MG63 (cell line): Measurements from ENCODE around the gene ZNF74. TPM values are rescaled to one million over a fixed set of nuclear protein-coding genes. Genes with fewer than 3 reads are reported as not detected.
"Not testable (repeated sequence)": the region's sequence is repeated elsewhere in the genome, so short reads cannot be mapped to it uniquely, and the experiment has no call there.

ENCODE experiments used
- DNase-seq: peaks from one replicate; pipeline ENCODE4 v3.0.0-alpha.2; 2020
- H3K27me3 ChIP-seq: fragments of 250-450 bp; sonication (Bioruptor Pico); 2 replicates; pipeline ENCODE4 v1.5.1; 2020; ENCODE audit warnings: mild to moderate bottlenecking, moderate library complexity
- H3K36me3 ChIP-seq: fragments of 250-450 bp; sonication (Bioruptor Pico); 2 replicates; pipeline ENCODE4 v1.5.1; 2020; ENCODE audit warnings: mild to moderate bottlenecking, moderate library complexity
- H3K4me3 ChIP-seq: fragments of 250-450 bp; sonication (Bioruptor Pico); 2 replicates; pipeline ENCODE4 v1.5.1; 2020; ENCODE audit warnings: mild to moderate bottlenecking, moderate library complexity
- H3K9me3 ChIP-seq: fragments of 250-450 bp; sonication (Bioruptor Pico); 2 replicates; pipeline ENCODE4 v1.5.1; 2020; ENCODE audit warnings: mild to moderate bottlenecking, moderate library complexity
- total RNA-seq: library from RNA; depleted of rRNA; stranded (reverse); fragments of >200 nt; shearing (Covaris generic); gene quantifications from 2 replicates; pipeline ENCODE4 v1.2.3, GENCODE V29; 2014; ENCODE audit warnings: low replicate concordance

ZNF74 gene
- total RNA-seq, 1 experiment from 2014 or later, result 7.0 TPM

DNA sequence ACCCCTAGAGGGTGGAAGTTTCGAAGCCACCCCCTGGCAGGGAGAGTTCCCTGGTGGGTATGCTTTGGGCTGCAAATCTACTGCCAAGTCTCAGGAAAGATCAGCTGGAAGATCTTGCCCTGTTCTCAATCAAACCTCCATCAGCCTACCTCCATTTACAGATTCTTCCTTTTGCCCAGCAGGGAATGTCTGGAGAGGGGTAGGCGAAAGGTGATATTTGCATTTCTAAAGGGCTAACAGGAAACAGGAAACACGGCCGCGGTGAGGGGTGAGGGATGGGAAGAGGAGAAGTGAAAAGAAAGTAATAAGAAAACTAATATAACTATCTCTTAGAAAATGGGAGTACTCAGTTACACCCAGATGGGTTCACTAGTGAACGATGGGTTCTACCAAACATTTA is 22.3 kb upstream of the ZNF74 start:
- not testable (repeated sequence) for H3K27me3 ChIP-seq, H3K4me3 ChIP-seq, H3K36me3 ChIP-seq, H3K9me3 ChIP-seq, DNase-seq

DNA sequence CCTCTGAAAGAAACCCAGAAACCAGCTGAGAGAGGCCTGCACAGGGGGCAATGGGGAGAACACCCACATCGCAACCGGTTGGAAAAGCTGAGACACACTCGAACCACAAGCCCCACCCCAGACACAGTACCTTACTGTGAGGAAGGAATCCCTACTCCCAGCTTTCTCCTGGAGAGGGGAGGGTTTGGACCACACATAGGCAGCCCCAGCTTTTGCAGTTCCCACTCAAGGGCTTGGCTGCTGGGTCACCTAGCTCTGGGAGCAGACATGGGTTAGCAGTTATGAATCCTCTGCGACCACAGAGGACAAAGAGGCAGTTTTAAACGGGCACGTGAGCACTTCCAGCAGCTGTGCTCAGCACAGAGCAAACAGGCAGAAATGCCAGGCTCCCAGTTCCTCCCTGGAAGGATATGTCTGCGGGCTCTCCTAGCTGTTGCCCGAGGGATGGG is 21.5 kb upstream of the ZNF74 start:
- H3K4me3 ChIP-seq, DNase-seq, H3K27me3 ChIP-seq, H3K36me3 ChIP-seq, H3K9me3 ChIP-seq: not testable (repeated sequence)

DNA sequence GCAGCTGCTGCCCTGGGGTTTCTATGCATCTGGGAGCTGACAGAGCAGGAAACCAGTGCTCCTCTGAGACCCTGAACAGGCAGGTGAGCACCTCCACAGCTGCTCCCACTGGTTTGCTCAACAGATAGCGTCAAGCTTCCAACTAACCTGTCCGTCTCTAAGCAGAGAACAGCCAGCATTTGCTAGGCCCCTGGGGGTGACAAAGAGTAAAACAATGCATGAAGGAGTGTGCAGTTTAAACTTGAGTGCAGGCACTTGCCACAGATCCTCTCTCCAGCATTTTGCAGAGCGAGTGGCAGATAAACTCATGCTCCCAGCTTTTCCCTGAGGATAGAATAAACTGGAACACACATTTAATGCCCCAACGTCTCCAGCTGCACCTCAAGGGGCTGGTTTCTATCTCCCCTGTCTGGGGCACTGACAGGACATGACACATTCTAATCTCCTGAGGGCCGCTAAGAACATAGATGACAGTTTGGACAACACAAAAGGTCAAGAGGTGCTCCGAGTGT is 20.7 kb upstream of the ZNF74 start:
- not testable (repeated sequence) for H3K9me3 ChIP-seq, DNase-seq, H3K27me3 ChIP-seq, H3K4me3 ChIP-seq, H3K36me3 ChIP-seq

DNA sequence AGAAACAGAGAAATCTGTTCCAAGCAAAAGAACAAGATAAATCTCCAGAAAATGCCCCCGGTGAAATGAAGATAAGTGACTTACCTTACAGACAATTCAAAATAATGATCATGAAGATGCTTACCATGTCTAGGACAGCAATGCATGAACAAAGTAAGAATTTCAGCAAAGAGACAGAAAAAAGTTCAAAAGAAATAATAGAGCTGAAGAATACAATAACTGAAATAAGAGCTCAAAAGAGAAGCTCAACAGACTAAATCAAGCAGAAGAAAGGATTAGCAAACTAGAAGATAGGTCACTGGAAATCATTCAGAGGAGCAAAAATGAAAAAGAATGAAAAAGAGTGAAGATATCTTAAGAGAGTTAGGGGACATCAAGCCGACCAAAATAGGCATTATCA is 19.8 kb upstream of the ZNF74 start:
- H3K4me3 ChIP-seq, H3K27me3 ChIP-seq, H3K9me3 ChIP-seq, DNase-seq, H3K36me3 ChIP-seq: not testable (repeated sequence)

DNA sequence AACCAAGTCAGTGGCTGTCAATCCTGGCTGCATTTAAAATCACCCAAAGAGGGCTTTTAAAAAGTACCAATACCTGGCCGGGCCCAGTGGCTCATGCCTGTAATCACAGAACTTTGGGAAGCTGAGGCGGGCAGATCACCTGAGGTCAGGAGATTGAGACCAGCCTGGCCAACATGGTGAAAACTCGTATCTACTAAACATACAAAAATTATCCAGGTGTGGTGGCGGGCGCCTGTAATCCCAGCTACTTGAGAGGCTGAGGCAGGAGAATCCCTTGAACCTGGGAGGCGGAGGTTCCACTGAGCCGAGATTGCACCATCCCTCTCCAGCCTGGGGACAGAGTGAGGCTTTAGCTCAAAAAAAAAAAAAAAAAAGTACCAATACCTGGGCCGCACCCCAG is 17.7 kb upstream of the ZNF74 start:
- H3K36me3 ChIP-seq, H3K9me3 ChIP-seq, H3K27me3 ChIP-seq, H3K4me3 ChIP-seq, DNase-seq: not testable (repeated sequence)

DNA sequence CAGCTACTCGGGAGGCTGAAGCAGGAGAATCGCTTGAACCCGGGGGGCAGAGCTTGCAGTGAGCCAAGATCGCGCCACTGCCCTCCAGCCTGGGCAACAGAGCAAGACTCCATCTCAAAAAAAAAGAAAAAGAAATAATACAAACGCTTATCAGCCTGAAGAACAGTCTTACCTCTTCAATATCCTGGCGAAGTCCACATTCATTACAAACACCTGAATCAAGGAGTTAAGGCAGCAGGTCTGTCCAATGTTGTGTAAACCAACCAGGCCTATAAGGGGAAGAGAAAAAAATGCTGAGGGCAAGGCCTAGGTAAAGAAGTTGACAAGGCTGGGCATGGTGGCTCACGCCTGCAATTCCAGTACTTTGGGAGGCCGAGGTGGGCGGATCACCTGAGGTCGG is 17.0 kb upstream of the ZNF74 start:
- DNase-seq, H3K36me3 ChIP-seq, H3K27me3 ChIP-seq, H3K4me3 ChIP-seq, H3K9me3 ChIP-seq: not testable (repeated sequence)

DNA sequence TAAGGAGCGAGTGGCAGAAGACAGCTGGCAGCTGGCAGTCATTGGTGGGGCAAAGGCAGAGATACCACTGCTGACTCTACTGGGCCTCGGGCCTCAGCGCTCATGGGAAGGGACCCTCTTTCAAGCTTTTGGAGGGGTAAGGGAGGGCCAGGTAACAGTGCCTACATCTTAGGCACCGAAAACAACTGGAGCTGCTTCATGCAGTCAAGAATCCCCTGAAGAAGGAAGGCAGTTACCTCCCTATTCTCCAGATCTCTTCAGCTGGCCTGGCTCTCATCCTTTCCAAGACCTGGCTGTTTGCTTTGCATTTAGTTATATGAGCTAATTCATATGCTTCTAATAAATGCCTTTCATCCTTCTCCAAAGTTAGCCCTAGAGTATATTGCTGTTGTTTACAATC is 15.8 kb upstream of the ZNF74 start:
- DNase-seq, result no peak
- Histone ChIP-seq H3K4me3 (no peak overlapping the region), H3K27me3 (peaks cover 3% of the 10 kb centered on the region), H3K36me3 (no peaks in the 10 kb centered on the region), H3K9me3 (no peaks in the 10 kb centered on the region)

DNA sequence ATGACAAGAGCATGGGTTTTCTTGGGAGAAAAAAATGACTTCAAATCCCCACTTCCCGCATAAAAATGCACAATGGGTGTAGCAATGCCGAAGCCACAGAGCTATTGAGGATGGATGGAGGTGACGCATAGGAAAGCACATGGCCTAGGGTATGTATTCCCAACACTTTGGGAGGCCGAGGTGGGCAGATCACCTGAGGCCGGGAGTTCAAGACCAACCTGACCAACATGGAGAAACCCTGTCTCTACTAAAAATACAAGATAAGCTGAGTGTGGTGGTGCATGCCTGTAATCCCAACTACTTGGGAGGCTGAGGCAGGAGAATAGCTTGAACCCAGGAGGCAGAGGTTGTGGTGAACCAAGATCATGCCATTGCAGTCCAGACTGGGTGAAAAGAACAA is 15.3 kb upstream of the ZNF74 start:
- not testable (repeated sequence) for H3K36me3 ChIP-seq, H3K9me3 ChIP-seq, H3K27me3 ChIP-seq, H3K4me3 ChIP-seq, DNase-seq

DNA sequence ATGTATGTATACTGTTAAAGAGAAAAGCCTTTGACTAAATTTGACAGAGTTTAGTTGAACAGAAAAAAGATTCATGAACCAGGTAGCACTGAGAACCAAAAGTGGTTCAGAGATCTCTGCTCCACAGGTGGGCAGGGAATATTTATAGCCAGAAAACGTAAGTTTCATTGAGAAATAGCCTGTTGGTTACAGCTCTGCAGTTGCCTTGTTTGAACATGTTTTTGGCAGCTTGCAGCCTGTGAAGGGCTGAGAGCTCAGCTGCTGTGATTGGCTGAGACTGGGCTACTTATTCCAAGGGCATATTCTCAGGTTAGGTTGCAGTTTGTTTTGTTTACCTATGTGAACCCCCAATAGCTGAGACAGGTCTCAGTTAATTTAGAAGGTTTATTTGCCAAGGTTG is 13.5 kb upstream of the ZNF74 start:
- no peaks in the 10 kb centered on the region for H3K36me3 ChIP-seq
- H3K4me3 ChIP-seq, result no peak overlapping the region
- no peak for DNase-seq
- peaks cover 14% of the 10 kb centered on the region for H3K27me3 ChIP-seq
- H3K9me3 ChIP-seq, result no peaks in the 10 kb centered on the region

DNA sequence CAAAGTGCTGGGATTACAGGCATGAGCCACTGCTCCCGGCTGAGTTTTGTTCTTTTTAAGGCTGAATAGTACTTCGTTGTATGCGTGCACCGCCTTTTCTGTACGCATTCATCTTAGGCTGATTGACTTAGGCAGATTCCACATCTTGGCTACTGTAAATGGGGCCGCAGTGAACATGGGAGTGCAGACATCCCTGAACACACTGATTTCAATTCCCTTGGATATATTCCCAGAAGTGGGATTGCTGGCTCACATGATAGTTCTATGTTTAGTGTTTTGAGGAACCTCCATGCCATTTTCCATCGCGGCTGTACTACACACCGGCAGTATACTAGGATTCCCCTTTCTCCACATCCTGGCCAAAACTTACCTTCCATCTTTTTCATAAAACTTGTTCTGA is 10.4 kb upstream of the ZNF74 start:
- Histone ChIP-seq H3K4me3 (no peak overlapping the region), H3K36me3 (no peaks in the 10 kb centered on the region), H3K27me3 (peaks cover 19% of the 10 kb centered on the region), H3K9me3 (no peaks in the 10 kb centered on the region)
- no peak for DNase-seq

DNA sequence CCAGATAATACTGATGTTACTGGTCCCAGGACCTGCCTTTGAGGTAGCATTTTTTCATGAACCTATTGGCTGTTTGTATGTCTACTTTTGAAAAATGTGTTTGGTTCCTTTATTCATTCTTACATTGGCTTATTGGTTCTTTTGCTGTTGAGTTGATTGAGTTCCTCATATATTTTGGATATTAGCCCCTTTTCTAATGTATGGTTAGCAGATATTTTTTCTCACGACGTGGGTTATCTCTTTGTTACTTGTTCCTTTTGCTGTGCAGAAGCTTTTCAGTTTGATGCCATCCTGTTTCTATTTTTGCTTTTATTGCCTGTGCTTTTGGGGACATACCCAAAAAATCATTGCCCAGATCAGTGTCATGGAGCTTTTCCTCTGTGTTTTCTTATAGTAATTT is 9.8 kb upstream of the ZNF74 start:
- H3K4me3 ChIP-seq, result no peak overlapping the region
- no peaks in the 10 kb centered on the region for H3K36me3 ChIP-seq
- H3K27me3 ChIP-seq, result peaks cover 19% of the 10 kb centered on the region
- H3K9me3 ChIP-seq, result no peaks in the 10 kb centered on the region
- no peak for DNase-seq

DNA sequence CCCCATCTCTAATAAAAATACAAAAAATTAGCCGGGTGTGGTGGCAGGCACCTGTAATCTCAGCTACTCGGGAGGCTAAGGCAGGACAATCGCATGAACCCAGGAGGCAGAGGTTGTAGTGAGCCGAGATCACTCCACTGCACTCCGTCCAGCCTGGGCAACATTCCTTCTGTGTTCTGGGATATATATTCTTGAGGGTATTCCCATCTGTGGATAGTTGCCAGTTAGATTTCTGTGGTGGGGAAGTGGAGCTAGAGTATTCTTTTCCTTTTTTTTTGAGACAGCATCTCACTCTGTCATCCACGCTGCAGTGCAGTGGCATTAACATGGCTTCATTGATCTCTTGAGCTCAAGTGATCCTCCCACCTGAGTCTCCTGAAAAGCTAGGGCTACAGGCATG is 9.1 kb upstream of the ZNF74 start:
- Histone ChIP-seq H3K36me3 (no peaks in the 10 kb centered on the region), H3K4me3 (no peak overlapping the region), H3K27me3 (peaks cover 19% of the 10 kb centered on the region), H3K9me3 (no peaks in the 10 kb centered on the region)
- DNase-seq, result no peak

DNA sequence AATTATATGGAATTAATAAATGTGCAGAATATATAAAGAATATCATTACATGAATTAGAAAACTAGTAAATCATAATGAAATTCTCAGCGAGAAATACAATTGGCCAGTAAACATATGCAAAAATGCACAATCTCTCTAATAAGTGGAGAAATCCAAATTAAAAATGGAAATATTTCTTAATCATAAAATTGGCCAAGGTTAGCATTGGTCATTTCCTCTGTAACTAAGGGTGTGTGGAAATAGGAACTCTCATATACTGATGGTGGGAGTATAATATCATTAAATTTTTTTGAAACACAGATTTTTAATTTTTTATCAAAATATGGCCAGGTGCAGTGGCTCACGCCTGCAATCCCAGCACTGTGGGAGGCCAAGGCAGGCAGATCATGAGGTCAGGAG is 7.6 kb upstream of the ZNF74 start:
- DNase-seq, result no peak
- no peaks in the 10 kb centered on the region for H3K9me3 ChIP-seq
- H3K36me3 ChIP-seq, result no peaks in the 10 kb centered on the region
- H3K4me3 ChIP-seq, result no peak overlapping the region
- peaks cover 19% of the 10 kb centered on the region for H3K27me3 ChIP-seq

DNA sequence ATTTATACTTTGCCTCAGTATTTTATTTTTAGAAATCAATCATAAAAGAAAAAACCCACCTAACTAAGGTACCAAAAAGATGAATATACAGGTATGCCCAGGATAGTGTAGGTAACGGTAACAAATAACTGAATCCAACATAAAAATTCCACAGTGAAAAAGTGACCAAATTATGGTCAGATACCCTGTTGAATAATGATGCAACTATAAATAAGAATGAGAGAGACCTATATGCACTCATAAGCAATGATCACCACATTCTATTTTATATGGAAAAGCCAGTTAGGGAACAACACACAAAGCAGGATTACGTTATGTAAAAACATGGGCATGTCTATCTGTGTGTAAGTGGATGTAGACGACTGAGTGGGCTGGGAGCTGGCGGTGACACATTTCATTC is 7.0 kb upstream of the ZNF74 start:
- no peaks in the 10 kb centered on the region for H3K9me3 ChIP-seq
- H3K4me3 ChIP-seq, result no peak overlapping the region
- peaks cover 19% of the 10 kb centered on the region for H3K27me3 ChIP-seq
- no peaks in the 10 kb centered on the region for H3K36me3 ChIP-seq
- no peak for DNase-seq

DNA sequence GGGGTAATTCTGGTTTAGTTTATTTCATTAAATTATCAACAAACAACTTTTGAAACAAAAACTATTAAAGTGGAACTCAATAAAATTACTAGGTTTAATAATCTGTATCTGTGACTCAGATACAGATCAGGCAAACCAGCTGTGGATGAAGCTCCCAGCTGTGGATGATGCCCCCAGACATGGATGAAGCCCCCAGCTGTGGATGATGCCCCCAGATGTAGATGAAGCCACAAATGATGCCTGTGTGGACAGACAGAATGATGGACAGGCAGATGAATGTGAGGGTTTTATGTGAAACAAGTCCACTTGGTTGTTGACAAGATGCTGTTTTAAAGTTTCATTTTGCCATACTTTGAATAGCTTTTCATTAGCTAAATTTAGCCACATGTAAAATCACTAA is 5.8 kb upstream of the ZNF74 start:
- DNase-seq, result no peak
- Histone ChIP-seq H3K4me3 (no peak overlapping the region), H3K36me3 (no peaks in the 10 kb centered on the region), H3K27me3 (peaks cover 15% of the 10 kb centered on the region), H3K9me3 (no peaks in the 10 kb centered on the region)

DNA sequence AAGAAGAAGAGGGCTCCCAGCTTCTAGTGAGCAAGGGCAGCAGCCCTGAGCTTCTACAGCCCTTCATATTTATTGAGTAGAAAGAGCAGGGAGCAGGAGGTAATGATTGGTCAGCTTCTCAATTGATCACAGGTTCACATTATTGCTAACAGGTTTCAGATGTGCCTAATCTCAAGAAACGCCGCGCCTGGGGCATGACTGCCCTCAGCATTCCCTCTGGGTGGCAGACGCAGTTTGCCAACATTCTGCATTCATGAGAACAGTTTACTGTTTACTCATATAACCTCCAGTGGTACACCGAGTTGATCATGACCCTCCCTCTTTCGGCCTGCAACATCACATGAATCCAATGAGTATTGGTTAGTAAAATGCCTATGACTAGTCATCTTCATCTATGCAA is 4.7 kb upstream of the ZNF74 start:
- Histone ChIP-seq H3K36me3 (no peaks in the 10 kb centered on the region), H3K9me3 (no peaks in the 10 kb centered on the region), H3K27me3 (peaks cover 10% of the 10 kb centered on the region), H3K4me3 (no peak overlapping the region)
- no peak for DNase-seq

DNA sequence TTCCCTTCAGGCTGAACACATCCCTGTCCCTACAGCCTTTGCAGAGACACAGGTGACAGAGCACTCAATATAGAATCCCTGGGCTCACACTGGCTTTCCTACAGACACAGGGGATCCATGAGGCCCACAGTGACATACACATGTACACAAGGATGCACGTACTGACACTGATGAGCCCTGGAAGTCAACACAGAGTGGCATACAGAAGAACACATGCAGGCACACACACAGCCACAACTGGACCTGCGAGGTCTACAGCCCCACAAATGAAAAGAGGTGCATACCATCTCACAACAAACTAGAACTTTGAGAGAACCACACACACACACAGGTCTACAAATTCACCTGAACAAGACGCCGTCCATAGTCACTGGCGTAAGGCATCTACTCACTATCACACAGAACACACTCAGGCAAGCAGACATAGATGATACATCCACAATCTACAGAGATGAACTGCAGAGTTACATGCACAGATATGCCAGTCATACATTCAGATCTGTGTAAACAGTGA is 3.5 kb upstream of the ZNF74 start:
- H3K4me3 ChIP-seq, result no peak overlapping the region
- DNase-seq, result no peak
- H3K36me3 ChIP-seq, result no peaks in the 10 kb centered on the region; the same call in 1 of the 2 replicates
- H3K9me3 ChIP-seq, result no peaks in the 10 kb centered on the region
- H3K27me3 ChIP-seq, result peaks cover 6% of the 10 kb centered on the region; the same call in 1 of the 2 replicates

DNA sequence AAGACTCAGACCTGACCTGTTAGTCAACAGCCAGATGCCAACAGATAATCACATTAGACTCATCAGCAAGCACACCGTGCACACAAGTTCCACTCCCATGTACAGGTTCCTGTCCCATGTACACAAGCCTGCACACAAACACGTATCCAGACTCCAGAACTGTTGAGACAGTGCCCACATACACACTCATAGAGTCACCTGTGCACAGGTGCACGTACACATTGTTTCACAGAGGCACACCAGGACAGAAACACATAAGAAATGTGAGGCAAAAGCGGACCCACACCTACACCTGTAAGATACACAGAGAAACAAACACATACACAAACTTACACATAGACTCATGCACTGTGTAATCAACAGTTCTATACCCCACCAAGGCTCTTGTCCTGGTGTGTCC is 2.7 kb upstream of the ZNF74 start:
- Histone ChIP-seq H3K4me3 (no peak overlapping the region), H3K9me3 (no peaks in the 10 kb centered on the region), H3K27me3 (no peaks in the 10 kb centered on the region; the same call in 1 of the 2 replicates), H3K36me3 (no peaks in the 10 kb centered on the region; the same call in 1 of the 2 replicates)
- no peak for DNase-seq

DNA sequence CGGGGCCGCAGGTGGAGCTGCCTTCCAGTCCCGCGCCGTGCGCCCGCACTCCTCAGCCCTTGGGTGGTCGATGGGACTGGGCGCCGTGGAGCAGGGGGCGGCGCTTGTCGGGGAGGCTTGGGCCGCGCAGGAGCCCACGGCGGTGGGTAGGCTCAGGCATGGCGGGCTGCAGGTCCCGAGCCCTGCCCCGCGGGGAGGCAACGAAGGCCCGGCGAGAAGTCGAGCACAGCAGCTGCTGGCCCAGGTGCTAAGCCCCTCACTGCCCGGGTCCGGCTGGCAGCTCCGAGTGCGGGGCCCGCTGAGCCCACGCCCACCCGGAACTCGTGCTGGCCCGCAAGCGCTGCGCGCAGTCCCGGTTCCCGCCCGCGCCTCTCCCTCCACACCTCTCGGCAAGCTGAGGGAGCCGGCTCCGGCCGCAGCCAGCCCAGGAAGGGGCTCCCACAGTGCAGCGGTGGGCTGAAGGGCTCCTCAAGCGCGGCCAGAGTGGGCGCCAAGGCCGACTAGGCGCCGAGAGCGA is 1.5 kb upstream of the ZNF74 start:
- not testable (repeated sequence) for DNase-seq, H3K4me3 ChIP-seq, H3K27me3 ChIP-seq, H3K9me3 ChIP-seq, H3K36me3 ChIP-seq
